Measurements from ENCODE around the gene PSMA5.
"Not testable (repeated sequence)": the region's sequence is repeated elsewhere in the genome, so short reads cannot be mapped to it uniquely, and the experiment has no call there.

PSMA5 gene

GRCh38 chr1:109432336-109432735 lies 6.1 kb upstream of the PSMA5 start:
- FAIRE-seq = no peak

DNA sequence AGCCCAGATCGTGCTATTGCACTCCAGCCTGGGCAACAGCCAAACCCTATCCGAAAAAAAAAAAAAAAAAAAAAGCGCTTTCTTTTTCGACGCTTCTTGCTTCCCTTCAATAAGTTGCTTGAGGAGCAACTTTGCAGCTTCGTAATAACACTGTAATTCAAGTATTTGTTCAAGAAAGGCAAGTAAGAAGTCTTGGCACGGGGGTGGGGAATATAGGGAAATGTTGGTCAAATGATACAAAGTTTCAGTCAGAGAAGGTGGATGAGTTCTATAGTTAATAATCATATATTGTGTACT lies 871 bp upstream of the PSMA5 start:
- no peak for FAIRE-seq

DNA sequence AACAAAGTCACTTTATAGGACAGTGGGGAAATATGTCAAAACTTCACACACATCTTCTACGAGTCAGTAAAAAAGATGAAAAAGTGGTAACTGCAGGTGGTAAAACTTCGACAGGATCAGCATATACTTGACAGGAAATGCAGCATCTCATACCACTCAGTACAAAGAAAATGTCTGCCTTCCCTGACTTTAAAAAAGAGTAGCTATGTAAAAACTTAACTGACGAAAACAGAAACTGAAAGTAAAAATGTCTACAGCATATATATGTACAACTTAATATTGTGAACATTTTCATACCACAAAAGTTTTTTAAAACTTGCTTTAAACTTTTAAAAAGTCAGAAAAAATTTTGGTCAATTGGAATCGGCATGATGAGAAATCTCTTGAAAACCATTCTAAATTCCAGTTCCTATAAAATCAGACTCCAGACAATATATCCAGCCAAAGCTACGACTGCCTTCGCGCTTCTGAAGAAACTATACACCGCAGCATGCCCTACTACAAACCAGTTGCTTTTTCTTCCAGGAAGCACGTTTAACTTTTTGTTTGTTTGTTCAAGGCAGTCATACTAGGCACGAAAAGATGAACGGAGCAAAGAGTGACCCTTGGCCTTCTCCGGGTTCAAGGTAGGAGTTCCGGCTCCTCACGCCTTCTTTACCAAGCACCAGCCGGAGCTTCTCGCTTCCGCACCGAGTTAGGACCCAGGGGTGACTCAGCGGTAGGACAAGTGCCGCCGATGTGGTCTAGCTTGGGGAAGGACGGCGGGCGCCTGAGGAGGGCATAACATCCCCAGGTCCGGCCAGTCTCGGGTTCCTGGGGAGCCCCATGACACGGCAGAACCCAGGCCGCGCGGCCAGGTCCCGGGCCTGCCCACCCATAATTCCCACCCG lies 612 bp downstream of the PSMA5 start:
- no peak for FAIRE-seq

DNA sequence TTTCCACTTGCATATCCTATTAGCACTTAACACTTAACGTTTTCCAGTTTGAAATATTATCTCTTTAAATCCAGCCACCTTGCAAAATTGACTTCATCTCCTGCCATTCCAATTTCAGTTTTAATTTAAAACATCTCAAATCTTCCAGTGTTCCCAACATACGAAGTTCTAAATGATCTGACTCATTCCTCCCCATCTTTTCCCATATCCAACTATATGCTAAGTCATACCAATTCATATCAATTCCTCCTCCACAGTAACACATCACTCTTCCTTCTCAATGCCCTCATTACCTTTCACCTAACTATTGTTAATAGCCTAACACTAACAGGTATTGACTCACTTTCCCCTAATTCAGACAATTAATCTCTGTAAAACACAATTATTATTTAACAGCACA lies 2.8 kb downstream of the PSMA5 start:
- no peak for FAIRE-seq

GRCh38 chr1:109412551-109412950 lies 13.7 kb downstream of the PSMA5 start:
- FAIRE-seq = no peak

GRCh38 chr1:109404838-109405237 lies 21.4 kb downstream of the PSMA5 start:
- FAIRE-seq = no peak

GRCh38 chr1:109402025-109402424 lies 24.2 kb downstream of the PSMA5 start:
- FAIRE-seq = no peak

- no peak for FAIRE-seq
Measured at GRCh38 chr1:109400035-109400655, 26.1 kb downstream of the PSMA5 start.

DNA sequence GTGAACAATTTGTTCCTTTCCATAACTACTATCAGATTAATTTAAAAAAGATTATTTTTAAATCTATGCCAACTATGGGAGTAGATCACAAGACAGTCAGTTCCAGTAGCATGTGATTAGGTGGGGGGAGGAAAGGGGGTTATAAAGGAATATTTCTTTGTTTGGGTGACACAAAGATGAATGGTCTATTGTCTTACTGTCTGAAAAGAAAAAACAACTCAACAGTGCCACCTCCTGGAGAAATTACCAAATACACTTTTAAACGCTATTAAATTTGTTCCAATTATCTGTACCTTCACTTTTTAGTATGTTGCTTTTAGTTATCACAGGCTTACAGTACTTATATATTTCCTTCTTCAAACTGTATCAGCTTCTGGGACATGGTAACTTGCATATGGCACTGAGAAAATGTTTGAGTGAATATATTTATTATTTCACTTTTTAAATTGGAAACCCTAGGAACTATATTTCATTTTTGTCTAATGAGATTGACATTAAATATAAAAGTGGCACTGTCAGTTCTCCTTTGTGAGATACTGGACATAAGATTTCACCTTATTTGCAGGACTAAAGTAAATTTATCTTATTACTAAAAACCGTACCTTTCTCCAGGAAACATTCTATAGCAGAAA lies 26.8 kb downstream of the PSMA5 start:
- FAIRE-seq = peak; percentile 96

GRCh38 chr1:109398343-109399225 lies 27.7 kb downstream of the PSMA5 start:
- FAIRE-seq = no peak

- no peak for FAIRE-seq
Measured at GRCh38 chr1:109397581-109398342, 28.5 kb downstream of the PSMA5 start, which contains the start of gene SORT1. TSS of gene SORT1 (minus strand) at chr1:109397918. CDS start at chr1:109397892, 26 bp downstream.

DNA sequence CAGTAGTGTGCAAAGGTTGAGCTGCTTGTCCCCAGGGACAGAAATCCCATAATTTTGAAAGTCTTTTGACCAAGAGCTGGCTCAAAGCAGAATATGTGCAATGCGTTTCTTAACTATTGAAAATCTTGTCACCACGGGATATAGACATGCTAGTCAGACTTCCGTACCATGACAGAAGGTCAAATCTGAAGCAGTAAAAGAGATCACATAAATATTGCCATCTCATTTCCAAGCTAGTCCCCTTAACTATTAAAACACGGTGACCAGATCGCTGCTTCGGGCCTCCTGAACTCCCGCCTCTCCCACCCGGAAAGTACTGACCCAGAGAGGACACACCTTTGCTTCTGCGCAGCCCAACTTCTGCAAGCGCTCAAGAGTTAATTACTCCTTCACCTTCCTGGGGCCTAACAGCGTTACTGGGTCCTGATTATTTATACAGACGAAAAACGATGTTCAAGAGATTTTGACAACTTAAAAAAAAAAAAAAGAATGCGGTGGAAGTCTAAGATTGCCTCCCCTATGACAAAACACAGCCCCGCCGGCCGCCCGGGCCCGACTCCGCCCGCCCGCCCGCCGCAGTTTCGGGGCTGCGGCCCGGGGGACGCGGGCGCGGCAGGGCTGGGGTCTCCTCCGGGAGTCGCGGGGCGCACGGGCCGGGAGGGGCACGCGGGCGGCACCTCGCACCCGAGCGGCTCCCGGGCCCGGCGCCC lies 29.2 kb downstream of the PSMA5 start:
- FAIRE-seq = no peak

- no peak for FAIRE-seq
Measured at GRCh38 chr1:109396513-109396839, 29.8 kb downstream of the PSMA5 start.

DNA sequence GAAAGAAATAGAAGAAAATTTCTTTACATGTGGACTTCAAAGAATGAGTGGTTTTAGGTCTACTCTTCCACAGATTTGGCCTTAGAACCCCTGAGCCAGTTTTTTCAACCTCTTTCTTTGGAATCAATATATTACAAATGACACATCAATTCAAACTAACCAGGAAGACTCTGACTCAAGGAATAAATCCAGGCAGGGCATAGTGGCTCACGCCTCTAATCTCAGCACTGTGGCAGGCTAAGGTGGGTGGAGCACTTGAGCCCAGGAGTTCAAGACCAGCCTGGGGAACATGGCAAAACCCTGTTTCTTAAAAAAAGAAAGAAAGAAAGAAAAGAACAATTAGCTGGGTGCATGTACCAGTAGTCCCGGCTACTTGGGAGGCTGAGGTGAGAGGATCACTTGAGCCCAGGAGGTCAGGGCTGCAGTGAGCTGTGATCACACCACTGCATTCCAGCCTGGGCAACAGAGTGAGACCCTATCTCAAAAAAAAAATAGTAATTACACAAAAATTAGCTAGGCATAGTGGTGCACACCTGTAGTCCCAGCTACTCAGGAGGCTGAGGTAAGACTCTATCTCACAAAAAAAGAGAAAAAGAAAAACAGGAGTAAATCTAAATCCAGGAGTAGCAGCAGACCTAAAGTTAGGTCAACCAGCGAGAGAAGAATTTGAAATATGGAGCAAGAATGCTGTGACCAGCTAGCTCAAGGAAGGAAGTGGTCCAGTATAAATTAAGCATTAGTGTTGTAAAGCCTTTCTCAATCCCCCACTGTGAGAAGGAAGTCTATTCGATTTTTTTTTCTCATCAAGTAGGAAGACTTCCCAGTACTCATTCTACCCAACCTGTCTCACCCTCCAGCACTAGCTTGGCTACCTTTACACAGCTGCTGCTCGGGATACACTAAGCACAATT lies 30.4 kb downstream of the PSMA5 start:
- no peak for FAIRE-seq

DNA sequence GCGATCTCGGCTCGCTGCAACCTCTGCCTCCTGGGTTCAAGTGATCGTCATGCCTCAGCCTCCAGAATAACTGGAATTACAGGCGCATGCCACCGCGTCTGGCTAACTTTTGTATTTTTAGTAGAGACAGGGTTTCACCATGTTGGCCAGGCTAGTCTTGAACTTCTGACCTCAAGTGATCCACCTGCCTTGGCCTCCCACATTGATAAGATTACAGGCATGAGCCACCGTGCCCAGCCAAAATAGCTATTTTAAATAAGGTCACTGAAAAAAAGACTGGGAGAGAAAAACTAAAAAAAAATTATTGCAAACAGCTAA lies 31.0 kb downstream of the PSMA5 start:
- not testable (repeated sequence) for FAIRE-seq

DNA sequence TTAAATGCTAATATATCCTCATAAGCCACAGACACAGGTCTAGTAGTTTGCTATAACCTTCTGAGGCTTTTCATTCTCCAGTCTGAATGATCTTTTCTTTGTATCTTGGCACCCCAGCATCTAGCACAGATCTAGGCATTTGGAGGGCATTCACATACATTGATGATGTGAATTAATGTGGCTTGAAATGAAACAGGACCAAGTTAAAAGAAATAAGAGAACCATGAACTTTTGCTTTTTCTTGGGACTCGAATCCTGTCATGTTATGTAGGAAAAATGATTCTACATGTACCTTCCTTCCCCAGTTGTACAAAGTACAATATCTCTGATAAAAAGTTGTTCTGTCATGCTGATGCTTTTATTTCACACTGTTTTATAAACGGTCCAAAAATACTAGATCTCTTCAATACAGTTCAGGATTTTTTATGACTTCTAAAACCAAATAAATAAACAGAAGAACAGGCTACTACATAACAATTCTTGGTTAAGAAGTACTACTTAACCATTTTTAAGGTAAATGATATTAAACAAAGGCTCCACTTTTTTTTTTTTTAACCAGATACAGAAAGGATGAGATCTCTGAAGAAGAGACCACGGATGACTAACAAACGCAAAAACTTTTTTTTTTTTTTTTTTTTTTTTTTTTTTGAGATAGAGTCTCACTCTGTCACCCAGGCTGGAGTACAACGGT lies 31.5 kb downstream of the PSMA5 start:
- no peak for FAIRE-seq

DNA sequence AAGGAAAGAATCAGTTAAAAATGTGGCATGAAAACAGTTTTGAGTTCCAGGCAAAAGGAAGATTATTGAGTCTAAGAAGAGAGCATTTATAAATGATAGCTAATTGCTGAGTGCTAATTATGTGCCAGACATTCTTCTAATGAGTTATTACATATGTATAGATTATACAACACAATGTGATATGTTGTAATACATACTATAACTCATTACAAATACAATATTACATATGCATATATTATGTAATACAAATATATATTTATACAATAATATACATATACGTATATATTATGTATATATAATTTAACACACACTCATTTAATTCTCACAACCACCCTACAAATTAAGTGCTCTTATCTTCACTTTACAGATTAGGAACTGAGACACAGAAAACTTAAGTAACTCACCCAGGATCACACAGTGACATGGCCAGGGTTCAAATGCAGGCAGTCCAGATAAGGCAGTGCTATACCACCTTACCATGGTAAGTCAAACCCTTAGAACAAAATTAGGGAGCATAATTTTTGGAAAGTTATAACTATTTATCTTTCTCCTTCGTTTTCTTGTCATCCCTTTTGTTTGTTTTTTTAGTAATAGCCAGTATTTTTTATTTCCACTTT lies 32.5 kb downstream of the PSMA5 start:
- no peak for FAIRE-seq

- FAIRE-seq = no peak
Measured at GRCh38 chr1:109392788-109393616, 33.2 kb downstream of the PSMA5 start.
